HL-60 (cell line): ENCODE measurements around the gene SHLD3.

ENCODE experiments used
- DNase-seq, 2 experiments: peaks; one replicate each; pipeline ENCODE4 v3.0.0-alpha.2; 2010 to 2020; ENCODE audit warnings: low read depth in 1 of 2, low spot score in 1 of 2
- H3K27ac ChIP-seq: fragments of 250-450 bp; sonication (Bioruptor Pico); replicated peaks from 2 replicates; pipeline ENCODE4 v1.5.1; 2020; ENCODE audit warnings: mild to moderate bottlenecking, moderate library complexity
- H3K27me3 ChIP-seq: fragments of 250-450 bp; sonication (Bioruptor Pico); 2 replicates; pipeline ENCODE4 v1.5.1; 2021; ENCODE audit warnings: mild to moderate bottlenecking, moderate library complexity; ENCODE audit not compliant: insufficient read depth, poor library complexity, severe bottlenecking
- H3K4me3 ChIP-seq: replicated peaks from 2 replicates; pipeline ENCODE4 v1.5.1; 2011; ENCODE audit warnings: mild to moderate bottlenecking, control low read depth, low read length; ENCODE audit not compliant: insufficient read depth
- GABPA ChIP-seq: IDR thresholded peaks from 2 replicates; pipeline ENCODE4 v1.6.1; 2012; ENCODE audit warnings: low read depth
- POLR2AphosphoS5 ChIP-seq: IDR thresholded peaks from 2 replicates; pipeline ENCODE4 v1.6.1; 2012; ENCODE audit warnings: low read depth
- SPI1 ChIP-seq: IDR thresholded peaks from 2 replicates; pipeline ENCODE4 v1.6.1; 2012; ENCODE audit warnings: low read depth, mild to moderate bottlenecking, borderline replicate concordance
- TF ChIP-seq, protein P1 (sequence below): IDR thresholded peaks from 2 replicates; pipeline ENCODE4 v1.6.1; 2012; ENCODE audit warnings: low read depth; ENCODE audit not compliant: insufficient replicate concordance
- TF ChIP-seq, protein P2 (sequence below): IDR thresholded peaks from one replicate; pipeline ENCODE4 v1.5.1; 2011; ENCODE audit warnings: low read length, control low read depth, inconsistent platforms; ENCODE audit not compliant: insufficient read depth

Gene SHLD3

GRCh38 chr5:65630981-65631380 lies 6.2 kb downstream of the SHLD3 start:
- no peak for TF ChIP-seq POLR2AphosphoS5
- no peak for TF ChIP-seq GABPA
- TF ChIP-seq SPI1: no peak
- TF ChIP-seq, protein P1, sequence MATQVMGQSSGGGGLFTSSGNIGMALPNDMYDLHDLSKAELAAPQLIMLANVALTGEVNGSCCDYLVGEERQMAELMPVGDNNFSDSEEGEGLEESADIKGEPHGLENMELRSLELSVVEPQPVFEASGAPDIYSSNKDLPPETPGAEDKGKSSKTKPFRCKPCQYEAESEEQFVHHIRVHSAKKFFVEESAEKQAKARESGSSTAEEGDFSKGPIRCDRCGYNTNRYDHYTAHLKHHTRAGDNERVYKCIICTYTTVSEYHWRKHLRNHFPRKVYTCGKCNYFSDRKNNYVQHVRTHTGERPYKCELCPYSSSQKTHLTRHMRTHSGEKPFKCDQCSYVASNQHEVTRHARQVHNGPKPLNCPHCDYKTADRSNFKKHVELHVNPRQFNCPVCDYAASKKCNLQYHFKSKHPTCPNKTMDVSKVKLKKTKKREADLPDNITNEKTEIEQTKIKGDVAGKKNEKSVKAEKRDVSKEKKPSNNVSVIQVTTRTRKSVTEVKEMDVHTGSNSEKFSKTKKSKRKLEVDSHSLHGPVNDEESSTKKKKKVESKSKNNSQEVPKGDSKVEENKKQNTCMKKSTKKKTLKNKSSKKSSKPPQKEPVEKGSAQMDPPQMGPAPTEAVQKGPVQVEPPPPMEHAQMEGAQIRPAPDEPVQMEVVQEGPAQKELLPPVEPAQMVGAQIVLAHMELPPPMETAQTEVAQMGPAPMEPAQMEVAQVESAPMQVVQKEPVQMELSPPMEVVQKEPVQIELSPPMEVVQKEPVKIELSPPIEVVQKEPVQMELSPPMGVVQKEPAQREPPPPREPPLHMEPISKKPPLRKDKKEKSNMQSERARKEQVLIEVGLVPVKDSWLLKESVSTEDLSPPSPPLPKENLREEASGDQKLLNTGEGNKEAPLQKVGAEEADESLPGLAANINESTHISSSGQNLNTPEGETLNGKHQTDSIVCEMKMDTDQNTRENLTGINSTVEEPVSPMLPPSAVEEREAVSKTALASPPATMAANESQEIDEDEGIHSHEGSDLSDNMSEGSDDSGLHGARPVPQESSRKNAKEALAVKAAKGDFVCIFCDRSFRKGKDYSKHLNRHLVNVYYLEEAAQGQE: no peak
- TF ChIP-seq, protein P2, sequence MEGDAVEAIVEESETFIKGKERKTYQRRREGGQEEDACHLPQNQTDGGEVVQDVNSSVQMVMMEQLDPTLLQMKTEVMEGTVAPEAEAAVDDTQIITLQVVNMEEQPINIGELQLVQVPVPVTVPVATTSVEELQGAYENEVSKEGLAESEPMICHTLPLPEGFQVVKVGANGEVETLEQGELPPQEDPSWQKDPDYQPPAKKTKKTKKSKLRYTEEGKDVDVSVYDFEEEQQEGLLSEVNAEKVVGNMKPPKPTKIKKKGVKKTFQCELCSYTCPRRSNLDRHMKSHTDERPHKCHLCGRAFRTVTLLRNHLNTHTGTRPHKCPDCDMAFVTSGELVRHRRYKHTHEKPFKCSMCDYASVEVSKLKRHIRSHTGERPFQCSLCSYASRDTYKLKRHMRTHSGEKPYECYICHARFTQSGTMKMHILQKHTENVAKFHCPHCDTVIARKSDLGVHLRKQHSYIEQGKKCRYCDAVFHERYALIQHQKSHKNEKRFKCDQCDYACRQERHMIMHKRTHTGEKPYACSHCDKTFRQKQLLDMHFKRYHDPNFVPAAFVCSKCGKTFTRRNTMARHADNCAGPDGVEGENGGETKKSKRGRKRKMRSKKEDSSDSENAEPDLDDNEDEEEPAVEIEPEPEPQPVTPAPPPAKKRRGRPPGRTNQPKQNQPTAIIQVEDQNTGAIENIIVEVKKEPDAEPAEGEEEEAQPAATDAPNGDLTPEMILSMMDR: no peak
- no peak for DNase-seq

GRCh38 chr5:65640240-65640639 lies 15.4 kb downstream of the SHLD3 start:
- DNase-seq: no peak
- H3K27me3 ChIP-seq: no peaks in the 10 kb centered on the region

More at GRCh38 chr5:65630981-65631380, 6.2 kb downstream of the SHLD3 start:
- Histone ChIP-seq H3K4me3 (no peak overlapping the region), H3K27ac (no peak overlapping the region), H3K27me3 (no peaks in the 10 kb centered on the region)

DNA sequence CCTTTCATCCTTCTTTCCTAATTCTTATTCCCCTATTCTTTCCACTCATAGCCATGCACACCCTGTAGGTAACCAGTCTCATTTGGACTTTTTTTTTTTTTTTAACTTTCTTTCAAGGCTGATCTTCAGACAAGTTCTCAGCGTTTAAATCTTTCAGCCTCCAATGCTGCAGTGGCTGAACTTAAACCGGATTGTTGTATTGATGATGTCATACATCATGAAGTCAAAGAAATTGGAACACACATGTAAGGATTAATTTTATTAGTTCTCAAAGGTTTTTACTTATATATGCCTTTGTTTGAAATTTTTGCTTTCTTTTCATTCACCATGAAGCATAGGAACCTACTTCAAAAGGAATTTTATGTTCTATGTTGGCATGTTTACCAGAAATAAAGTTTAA lies 22.1 kb downstream of the SHLD3 start:
- Histone ChIP-seq H3K27me3 (no peaks in the 10 kb centered on the region), H3K27ac (no peak overlapping the region), H3K4me3 (no peak overlapping the region)
- TF ChIP-seq SPI1: no peak
- TF ChIP-seq, protein P2: no peak
- no peak for TF ChIP-seq POLR2AphosphoS5
- TF ChIP-seq GABPA: no peak
- TF ChIP-seq, protein P1: no peak
- no peak for DNase-seq

More at GRCh38 chr5:65640240-65640639, 15.4 kb downstream of the SHLD3 start:
- H3K27ac ChIP-seq: no peak overlapping the region
- TF ChIP-seq GABPA: no peak
- TF ChIP-seq, protein P2: no peak
- TF ChIP-seq, protein P1: no peak
- no peak overlapping the region for H3K4me3 ChIP-seq
